Measurements from ENCODE around the gene NPTX2.

The NPTX2 gene

DNA sequence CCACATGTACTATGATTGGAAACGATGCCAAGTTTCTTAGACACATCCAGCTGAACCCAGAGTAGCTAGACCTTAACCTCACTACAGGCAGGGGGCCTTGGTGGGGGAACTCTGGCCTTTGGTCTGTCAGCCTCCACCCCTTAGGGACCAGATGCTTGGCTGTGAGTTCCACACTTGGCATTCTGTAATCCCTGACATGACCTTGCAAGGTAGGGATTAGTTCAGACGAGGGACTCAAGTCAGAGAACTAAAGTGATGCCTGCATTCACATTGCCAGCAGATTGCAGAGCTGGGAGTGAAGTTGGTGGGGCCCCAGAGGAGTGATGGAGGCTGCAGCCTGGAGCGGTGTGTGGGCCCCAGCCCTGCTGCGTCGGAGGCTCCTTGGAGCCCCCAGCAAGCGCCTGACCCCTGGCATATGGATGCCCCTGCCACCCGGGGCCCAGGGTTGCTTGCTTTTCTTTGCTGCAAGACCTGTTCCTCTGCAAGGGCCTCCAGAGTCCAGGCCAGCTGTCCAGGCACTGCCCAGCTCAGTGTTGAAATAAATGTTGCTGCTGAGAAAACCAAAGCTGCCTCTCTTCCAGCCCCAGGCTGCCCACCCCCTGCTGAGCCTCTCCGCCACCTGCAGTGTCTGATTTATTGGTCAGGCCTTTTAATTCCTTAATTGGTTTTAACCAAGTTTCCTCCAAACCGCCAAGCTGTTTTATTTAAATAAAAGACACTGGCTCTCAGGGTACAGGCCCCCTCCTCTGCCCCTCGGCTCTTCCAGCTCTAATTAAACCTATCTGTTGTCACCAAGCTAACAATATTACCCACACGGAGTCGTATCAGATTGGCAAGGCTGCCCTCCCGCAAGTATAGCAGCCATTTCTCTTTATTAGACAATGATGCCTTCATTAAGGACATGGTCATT is 4.7 kb downstream of the NPTX2 start:
- H3K9me3 ChIP-seq (ENCODE audit: control insufficient read depth, insufficient read depth, low read depth, low read length) = no peaks in the 10 kb centered on the region; the same call in 1 of the 2 replicates
- no peak overlapping the region for H3K4me3 ChIP-seq (ENCODE audit: low read depth, low read length)
- no peaks in the 10 kb centered on the region for H3K36me3 ChIP-seq (ENCODE audit: control insufficient read depth in 2 of 2, insufficient read depth in 1 of 2, low read length in 2 of 2)
- peaks cover 4% of the 10 kb centered on the region; the same call in 1 of the 2 replicates for H3K4me1 ChIP-seq (ENCODE audit: control insufficient read depth, insufficient read depth, low read length)
- H3K27ac ChIP-seq (ENCODE audit: extremely low read depth, low read depth, low read length) = no peak overlapping the region
- POLR2A ChIA-PET = no interaction called here
- CTCF ChIA-PET = interaction anchor here (1.2 kb wide), 1 partner anchor 124 kb away, joined by 3 read pairs; no protein-coding TSS in a partner anchor
- TF ChIP-seq SALL2 (tag by site-specific recombination; IDR thresholded peaks at IDR 0.05; ENCODE audit: borderline replicate concordance) = no peak
- peak; percentile 24; the same call in 1 of the 2 replicates for TF ChIP-seq ZBTB48 (tag by site-specific recombination; IDR thresholded peaks at IDR 0.05)
- no peak for TF ChIP-seq WT1 (tag by site-specific recombination; IDR thresholded peaks at IDR 0.05)
- TF ChIP-seq ZNF114 (tag by site-specific recombination; IDR thresholded peaks at IDR 0.05) = no peak
- TF ChIP-seq ZNF362 (tag by site-specific recombination; IDR thresholded peaks at IDR 0.05) = no peak
- no peak for TF ChIP-seq ZNF510 (tag by site-specific recombination; IDR thresholded peaks at IDR 0.05; ENCODE audit: insufficient replicate concordance)
- TF ChIP-seq GLIS1 (tag by site-specific recombination; IDR thresholded peaks at IDR 0.05) = peak; percentile 88
- TF ChIP-seq OSR2 (tag by site-specific recombination; IDR thresholded peaks at IDR 0.05) = 0 out of 2 replicates have a peak, but pooled peaks have one; percentile 9
- TF ChIP-seq PRDM1 (tag by site-specific recombination; IDR thresholded peaks at IDR 0.05) = no peak
- no peak for TF ChIP-seq ZNF555 (tag by site-specific recombination; conservative IDR thresholded peaks at IDR 0.05)
- 0 out of 2 replicates have a peak, but pooled peaks have one; percentile 41 for TF ChIP-seq ZNF692 (tag by site-specific recombination; IDR thresholded peaks at IDR 0.05)
- no peak for TF ChIP-seq ZNF175 (tag by site-specific recombination; IDR thresholded peaks at IDR 0.05)
- no peak for TF ChIP-seq ZNF157 (tag by site-specific recombination; IDR thresholded peaks at IDR 0.05)
- no peak for TF ChIP-seq ZNF146 (tag by site-specific recombination; IDR thresholded peaks at IDR 0.05)
- TF ChIP-seq ZNF37A (tag by site-specific recombination; IDR thresholded peaks at IDR 0.05) = no peak
- no peak for TF ChIP-seq ZNF211 (tag by site-specific recombination; IDR thresholded peaks at IDR 0.05; ENCODE audit: low read depth)
- TF ChIP-seq ZBTB20 (tag by site-specific recombination; IDR thresholded peaks at IDR 0.05) = no peak
- TF ChIP-seq ZXDB (tag by site-specific recombination; IDR thresholded peaks at IDR 0.05) = no peak
- TF ChIP-seq ZNF239 (tag by site-specific recombination; IDR thresholded peaks at IDR 0.05) = no peak
- TF ChIP-seq ZNF214 (tag by site-specific recombination; IDR thresholded peaks at IDR 0.05; ENCODE audit: borderline replicate concordance) = no peak
- TF ChIP-seq ZFP69B (tag by site-specific recombination; IDR thresholded peaks at IDR 0.05) = 0 out of 2 replicates have a peak, but pooled peaks have one; percentile 24
- TF ChIP-seq ZIC2 (tag by site-specific recombination; IDR thresholded peaks at IDR 0.05) = peak; percentile 75
- TF ChIP-seq ZNF843 (tag by site-specific recombination; IDR thresholded peaks at IDR 0.05) = no peak
- TF ChIP-seq, protein P1, sequence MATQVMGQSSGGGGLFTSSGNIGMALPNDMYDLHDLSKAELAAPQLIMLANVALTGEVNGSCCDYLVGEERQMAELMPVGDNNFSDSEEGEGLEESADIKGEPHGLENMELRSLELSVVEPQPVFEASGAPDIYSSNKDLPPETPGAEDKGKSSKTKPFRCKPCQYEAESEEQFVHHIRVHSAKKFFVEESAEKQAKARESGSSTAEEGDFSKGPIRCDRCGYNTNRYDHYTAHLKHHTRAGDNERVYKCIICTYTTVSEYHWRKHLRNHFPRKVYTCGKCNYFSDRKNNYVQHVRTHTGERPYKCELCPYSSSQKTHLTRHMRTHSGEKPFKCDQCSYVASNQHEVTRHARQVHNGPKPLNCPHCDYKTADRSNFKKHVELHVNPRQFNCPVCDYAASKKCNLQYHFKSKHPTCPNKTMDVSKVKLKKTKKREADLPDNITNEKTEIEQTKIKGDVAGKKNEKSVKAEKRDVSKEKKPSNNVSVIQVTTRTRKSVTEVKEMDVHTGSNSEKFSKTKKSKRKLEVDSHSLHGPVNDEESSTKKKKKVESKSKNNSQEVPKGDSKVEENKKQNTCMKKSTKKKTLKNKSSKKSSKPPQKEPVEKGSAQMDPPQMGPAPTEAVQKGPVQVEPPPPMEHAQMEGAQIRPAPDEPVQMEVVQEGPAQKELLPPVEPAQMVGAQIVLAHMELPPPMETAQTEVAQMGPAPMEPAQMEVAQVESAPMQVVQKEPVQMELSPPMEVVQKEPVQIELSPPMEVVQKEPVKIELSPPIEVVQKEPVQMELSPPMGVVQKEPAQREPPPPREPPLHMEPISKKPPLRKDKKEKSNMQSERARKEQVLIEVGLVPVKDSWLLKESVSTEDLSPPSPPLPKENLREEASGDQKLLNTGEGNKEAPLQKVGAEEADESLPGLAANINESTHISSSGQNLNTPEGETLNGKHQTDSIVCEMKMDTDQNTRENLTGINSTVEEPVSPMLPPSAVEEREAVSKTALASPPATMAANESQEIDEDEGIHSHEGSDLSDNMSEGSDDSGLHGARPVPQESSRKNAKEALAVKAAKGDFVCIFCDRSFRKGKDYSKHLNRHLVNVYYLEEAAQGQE (tag by site-specific recombination; IDR thresholded peaks at IDR 0.05) = no peak
- TF ChIP-seq ZNF660 (tag by site-specific recombination; IDR thresholded peaks at IDR 0.05) = no peak
- TF ChIP-seq PRDM6 (tag by site-specific recombination; IDR thresholded peaks at IDR 0.05) = peak; percentile 64; the same call in 1 of the 2 replicates
- TF ChIP-seq ZNF248 (tag by site-specific recombination; IDR thresholded peaks at IDR 0.05) = no peak
- 0 out of 2 replicates have a peak, but pooled peaks have one; percentile 12 for TF ChIP-seq ZNF423 (tag by site-specific recombination; IDR thresholded peaks at IDR 0.05)
- TF ChIP-seq ZNF514 (tag by site-specific recombination; IDR thresholded peaks at IDR 0.05) = no peak
- TF ChIP-seq ZBTB17 (tag by site-specific recombination; IDR thresholded peaks at IDR 0.05) = peak; percentile 94
- TF ChIP-seq FEZF1 (tag by site-specific recombination; IDR thresholded peaks at IDR 0.05) = no peak
- no peak for TF ChIP-seq ZSCAN30 (tag by site-specific recombination; IDR thresholded peaks at IDR 0.05)

Measured in HEK293 (cell line).